HG02678 (cell line): ENCODE data around the gene TBC1D1.
A peak's percentile ranks its signal among the peaks of the same experiment; 100 is the strongest.

Experiments
- ATAC-seq: cut with Tn5 transposase; IDR thresholded peaks from one replicate; pipeline ENCODE4 v1.9.1; 2021; ENCODE audit warnings: mild to moderate bottlenecking, moderate library complexity; ENCODE audit not compliant: unreplicated experiment

TBC1D1 gene

DNA sequence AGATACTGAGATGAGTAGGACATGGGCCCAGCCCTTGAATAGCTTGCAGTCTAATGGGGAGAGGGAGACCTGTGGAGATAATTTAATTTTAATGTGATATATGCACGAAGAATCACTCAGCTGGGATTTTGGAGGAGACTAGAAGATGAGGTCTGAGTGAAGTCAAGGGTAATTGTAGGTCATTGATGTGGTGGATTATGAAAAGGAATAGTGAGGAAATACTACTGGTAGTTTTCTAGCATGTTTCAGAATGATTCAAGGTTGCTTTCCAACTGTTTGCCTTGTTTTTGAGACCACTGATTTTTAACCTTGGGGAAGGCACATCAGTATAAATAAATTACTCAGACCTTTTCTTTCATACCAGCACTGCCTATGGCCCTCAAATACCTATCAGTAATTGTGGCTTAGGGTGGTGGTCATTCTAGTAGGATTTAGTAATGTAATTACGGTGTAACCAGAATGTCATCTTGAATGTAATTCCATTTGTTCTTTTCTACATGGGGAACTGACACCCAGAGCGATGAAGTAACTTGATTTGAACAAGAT, 94.9 kb downstream of the TBC1D1 start:
- no peak for ATAC-seq

DNA sequence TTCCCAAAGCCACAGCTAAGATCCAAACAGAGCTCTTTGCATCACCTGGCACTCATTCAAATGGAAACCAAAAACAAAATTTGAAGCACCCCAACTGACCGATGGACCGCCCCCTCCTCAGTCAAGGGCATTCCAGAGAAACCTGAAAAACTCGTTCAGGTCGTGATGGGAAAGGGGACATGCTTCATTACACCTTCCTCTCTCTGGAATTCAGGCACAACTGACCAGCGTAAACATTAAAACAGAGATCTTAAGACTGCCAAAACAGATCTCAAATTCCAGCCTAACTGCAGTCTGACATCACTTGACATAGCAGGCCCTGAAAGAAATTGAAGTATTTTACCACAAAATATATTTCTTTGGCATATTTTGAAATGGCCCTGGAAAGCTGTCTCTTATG, 97.8 kb downstream of the TBC1D1 start:
- no peak for ATAC-seq

DNA sequence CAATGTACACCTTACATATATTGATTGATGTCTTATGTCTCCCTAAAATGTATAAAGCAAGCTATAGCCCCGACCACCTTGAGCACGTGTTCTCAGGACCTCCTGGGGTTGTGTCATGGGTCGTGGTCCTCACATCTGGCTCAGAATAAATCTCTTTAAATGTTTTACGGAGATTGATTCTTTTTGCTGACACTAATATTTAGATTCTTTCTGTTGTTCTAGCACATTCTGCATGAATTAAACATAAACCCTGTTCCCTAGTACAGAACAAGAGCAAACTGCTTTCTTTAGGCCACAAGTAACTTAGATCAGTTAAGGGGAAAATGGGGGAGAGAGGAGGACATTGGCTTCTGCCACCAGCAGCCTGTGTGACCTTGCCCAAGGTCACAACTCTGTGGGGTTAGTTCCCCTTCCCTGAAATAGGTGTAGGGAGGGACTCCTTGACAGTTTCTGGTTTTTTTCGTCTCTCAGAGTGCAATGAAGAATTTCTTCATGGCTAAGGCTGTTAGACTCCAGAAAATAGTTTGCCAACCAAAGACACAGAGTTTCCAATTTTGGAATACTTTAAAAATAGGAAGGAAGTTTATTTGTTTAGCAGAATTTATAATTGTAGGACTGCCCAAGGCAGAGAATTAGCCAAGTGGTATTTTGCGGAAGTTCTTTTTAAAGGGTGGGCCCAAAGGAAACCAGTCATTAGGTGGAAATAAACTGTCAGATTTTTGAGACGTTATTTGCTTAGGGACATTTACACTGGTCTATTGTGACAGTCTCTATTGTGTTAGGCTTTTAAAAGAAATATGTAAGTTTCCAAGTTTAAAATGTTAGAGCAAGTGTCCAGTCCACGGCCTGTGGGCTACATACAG, 98.7 kb downstream of the TBC1D1 start:
- no peak for ATAC-seq

DNA sequence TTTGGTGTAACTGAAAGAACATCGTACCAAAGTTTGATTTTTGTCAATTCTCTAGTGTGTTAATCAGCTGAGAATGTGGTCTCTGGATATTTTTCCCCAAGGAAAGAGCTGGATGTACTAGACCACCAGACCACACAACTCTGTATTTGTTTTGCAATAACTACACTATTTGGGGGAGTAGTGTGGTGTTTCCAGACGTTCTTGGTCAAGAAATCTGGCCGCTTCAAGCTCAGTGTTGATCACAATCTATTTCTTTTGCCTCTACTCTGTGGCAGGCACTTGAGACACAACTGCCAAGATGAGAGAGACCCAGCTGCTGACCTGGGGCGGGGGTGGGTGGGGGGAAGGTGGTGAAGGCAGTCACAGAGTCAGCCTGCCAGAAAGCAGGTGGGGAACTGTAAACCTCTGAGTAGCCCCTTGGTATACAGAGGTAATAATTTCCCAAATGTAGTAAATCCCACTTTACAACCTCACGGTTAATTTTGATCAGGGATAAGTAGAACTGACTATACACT, 99.9 kb downstream of the TBC1D1 start:
- no peak for ATAC-seq

DNA sequence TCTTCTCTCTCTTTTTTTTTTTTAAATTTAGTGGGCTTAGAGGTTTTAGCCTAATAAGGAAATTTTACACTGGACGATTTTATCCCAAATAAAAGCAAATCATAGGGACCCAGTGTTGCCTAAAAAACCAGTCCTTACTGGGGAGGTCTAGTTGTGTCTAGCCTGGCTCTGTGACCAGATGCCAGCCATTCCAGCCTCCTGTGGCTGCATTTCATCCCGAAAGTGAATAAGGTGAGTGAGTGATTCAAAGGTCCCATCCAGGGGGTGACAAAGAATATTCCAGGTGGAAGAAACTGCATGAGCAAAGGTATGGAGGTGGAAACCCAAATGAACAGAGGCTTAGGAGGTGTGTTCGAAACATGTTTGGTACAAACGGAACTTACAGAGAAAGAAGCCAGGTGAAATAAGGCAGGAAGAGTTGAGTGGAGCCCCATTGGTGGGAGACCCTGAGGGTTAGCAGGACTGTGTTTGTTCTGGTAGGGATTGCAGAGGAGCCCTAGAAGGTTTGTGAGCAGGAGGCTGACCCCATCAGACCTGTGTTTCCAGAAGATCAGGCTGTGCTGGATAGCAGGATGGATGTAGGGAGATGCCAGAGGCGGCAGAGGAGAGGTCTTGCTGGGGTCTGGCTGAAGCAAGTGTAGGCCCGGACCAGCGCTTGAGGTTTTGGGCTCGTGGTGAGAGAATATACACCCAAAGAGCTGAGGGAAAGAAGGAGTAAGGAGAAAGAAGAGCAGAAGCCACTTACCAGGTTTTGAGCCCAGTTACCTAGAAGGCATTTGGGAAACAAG, 100.9 kb downstream of the TBC1D1 start:
- ATAC-seq = no peak

DNA sequence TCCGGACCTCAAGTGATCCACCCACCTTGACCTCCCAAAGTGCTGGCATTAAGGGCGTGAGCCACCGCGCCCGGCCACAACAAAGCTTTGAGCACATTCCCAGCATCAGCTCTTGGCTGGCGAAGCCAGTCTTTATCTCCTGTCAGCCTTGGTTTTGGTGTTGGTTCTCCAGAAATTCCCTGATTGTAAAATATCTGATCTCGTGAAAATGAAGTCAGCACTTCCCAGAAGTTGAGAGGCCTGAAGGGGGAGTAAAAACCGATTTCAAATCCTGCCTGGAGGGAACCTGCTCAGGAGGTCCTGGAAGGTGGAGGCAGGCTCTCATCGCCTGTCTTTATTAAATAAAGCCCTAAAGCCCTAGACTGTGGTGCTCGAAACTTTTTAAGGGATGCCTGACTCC, 102.9 kb downstream of the TBC1D1 start:
- no peak for ATAC-seq

DNA sequence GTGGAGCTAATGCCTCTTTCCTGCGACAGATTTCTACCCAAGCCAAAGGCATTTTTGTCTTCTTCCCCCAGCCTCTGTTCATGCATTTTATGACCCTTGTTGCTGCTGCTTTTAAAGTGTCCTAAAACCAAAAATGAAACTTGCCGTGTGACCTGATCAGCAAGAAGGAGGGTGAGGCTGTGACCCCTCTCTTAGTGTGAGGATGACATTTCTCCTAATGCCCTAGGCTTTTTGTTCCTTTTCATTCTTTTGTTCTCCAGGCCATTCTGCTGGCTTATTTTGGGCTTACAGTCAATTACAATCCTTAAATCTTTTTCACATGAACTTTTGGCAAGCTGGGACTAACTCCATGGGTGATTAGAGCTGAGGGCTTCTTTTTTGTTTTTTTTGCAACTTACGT, 103.7 kb downstream of the TBC1D1 start:
- peak; percentile 84 for ATAC-seq

DNA sequence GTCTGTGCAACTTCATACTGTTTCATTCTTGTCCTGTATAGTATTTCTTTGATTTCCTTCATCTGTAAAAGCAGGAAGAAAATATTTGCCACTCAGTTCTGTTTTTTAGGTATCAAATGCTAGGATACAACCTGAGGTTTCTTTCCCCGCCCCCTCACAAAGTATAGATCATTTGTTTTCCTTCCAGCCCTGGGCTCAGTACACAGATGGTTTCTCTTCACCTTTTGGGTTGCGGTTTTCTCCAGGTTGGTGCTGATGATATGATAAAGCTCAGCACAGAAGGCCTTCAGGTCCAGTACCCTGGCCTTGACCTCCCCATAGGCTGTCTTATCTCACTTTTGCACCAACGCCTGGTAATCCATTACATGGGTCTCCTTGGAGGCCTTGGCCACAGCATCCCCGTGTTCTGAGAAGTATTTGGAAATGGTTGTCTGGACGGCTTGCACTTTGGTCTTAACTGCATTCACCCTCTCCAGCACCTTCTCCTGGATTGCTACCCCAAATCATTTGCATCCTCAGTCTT, 104.5 kb downstream of the TBC1D1 start:
- no peak for ATAC-seq

DNA sequence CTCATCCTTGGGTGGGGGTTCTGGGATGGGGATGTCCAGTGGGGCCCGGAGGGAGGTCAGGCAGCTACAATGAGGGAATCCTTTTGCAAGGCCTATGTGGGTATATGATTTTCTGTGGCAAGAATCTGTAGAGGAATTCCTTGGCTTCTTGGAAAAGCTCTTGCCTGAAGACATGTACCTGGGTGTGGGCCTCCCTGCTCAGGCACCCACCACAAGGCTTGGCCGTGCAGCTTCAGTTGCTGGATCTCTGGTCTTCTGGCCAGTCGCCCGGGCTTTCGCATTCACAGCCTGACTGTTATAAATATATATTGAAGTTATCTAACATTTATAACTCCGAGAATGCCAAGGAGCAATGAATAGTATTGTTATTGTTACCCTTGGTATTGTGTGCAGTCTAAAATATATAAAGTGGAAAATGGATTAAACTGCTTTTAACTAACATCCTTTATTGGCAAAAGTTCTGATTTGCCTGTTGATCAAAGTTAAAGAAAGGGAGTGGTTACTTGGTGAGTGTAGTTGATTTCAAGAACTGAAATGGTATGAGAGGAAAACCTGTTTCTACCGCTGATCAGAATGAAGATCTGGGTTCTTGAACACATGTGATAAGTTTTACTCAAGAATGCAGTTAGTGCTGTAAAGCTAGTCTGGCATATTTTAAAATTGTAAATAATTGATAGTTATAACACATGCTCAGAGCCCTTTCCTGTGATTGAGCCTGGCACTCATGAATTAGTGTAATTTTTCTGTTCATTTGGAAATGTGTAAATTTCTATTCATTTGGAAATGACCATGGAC, 105.3 kb downstream of the TBC1D1 start:
- no peak for ATAC-seq

DNA sequence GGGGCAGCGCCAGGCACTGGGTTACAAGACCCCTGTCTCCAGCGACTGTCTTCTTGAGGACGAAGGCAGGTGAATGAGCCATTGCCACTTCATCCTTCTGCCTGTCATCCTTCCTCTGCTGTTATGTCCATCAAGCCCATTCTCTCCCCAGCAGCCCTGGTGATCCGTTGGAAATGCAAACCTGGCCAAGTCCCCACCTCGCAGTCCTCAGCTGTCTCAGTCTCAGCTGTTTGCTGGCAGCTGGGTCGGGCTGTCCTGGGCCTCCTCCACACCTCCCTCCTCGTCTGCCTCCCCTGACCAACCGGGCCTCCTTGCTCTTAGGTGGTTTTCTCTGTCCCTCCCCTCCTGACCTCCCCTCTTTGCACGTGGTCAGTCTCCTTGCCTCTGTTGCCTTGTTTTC, 107.3 kb downstream of the TBC1D1 start:
- ATAC-seq = no peak

DNA sequence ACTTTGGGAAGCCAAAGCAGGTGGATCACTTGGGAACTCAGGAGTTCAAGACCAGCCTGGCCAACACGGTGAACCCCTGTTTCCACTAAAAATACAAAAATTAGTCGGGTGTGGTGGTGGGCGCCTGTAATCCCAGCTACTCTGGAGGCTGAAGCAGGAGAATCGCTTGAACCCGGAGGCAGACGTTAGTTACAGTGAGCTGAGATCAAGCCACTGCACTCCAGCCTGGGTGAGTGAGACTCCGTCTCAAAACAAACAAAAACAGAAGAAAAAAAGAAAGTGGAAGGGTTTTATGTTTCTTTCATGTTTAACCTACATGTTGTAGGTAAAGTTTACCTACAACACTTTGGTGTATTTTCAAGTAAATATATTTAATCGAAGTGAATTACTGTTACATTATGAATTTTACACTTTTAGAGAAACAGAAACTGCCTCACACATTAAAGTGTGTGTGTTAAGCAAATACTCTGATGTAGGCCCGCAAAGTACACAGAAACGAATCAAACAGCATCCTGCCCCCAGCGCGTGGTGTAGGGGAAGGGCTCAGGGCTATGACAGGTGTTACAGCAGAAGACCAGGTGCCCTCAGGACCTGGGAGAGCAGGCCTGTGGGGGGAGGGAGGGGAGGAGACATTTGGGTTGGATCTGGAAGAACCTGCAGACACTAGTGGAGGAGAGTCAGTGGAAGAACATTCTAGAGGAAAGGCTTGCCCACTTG, 108.3 kb downstream of the TBC1D1 start:
- ATAC-seq = no peak

DNA sequence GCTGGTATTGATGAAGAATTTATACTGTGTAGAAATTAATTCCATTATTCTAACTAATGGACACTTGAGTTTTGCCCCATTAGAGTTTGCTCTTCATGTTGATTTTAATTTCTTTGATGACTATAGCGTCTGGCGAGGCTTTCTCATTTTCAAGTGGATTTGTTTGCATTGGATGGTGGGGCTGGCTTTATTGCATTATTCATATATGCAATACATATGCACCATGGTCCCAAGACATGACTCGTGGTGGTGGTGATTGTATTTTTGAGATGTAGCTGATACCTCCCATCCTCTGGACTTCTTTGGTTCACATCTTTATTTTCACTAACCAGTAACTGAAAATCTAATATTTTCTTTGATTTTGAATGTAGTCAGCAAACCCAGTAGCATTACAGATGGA, 109.1 kb downstream of the TBC1D1 start:
- no peak for ATAC-seq

DNA sequence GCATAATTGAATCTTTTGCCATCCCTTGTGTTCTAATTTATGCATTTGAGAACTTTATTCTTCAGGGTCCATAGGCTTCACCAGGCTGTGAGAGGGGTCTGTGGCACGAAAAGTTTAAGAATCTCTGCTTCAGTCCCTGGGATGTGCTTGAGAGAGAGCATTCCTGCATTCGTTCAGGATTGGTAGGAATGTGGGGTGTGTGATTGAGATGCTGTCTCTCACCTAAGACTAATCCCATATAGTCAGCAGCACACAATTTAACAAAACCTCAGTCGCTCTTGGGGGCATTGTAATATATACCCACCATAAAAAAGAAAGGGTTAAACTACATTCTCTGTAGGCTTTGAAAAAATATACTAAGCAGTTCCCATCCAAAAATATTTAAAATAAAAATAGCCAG, 111.0 kb downstream of the TBC1D1 start:
- no peak for ATAC-seq

DNA sequence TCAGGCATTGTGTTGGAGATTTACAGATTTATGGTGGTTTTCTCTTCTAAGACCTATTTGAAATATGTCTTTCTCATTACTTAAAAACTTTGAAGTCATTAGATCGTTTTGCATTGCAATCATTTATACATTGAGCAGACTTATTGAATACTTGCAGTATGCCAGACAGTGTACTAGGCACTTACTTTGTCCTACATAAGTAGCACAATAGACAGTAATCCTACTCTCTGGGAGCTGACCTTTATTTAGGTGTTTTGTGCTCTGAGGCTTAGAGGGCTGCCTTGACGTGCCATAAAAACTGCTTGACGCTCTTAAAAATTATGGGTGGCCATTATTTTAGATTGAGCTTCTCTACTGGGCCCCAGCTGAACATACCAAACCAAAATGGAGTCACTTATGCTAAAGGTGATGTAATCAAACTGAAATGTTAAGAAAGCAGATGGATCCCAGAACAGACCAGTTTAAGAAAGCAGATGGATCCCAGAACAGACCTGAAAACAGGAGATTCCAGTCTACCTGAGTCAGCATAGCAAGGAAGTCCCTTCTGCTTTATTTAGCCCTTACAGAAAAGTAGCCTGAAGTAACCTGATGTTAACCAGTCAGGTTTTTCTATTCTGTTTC, 111.7 kb downstream of the TBC1D1 start:
- ATAC-seq = no peak

DNA sequence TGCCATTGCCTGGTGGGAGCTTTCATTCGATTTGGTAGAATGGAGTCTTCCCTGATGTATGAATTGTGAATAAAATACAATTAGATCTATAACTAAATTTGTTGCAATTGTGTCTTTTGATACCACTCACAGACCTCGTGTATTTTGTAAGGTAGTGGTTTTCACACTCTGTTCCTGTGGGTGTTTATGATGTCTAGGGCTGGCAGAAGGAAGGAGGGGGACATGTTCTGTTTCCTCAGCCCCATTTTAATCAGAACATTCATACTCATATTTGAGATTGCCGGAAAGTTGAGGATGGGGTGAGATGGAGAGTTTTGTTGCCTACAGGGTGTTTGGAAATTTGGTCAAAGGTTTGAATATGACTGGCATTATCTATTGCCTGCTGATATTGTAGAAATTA, 112.2 kb downstream of the TBC1D1 start:
- ATAC-seq = no peak

DNA sequence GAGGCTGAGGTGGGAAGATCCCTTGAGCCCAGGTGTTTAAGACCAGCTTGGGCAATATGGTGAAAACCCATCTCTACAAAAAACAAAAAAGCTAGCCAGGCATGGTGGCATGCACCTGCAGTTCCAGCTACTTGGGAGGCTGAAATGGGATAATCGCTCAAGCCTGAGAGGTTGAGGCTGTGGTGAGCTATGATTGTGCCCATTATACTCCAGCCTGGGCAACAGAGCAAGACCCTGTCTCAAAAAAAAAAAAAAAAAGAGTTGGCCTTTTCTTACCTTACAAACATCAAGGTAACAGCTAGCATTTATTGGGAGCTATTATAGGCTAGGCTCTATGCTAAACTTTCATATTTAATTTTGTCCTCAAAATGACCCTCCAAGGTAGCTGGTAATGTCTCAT, 112.7 kb downstream of the TBC1D1 start:
- ATAC-seq = no peak

DNA sequence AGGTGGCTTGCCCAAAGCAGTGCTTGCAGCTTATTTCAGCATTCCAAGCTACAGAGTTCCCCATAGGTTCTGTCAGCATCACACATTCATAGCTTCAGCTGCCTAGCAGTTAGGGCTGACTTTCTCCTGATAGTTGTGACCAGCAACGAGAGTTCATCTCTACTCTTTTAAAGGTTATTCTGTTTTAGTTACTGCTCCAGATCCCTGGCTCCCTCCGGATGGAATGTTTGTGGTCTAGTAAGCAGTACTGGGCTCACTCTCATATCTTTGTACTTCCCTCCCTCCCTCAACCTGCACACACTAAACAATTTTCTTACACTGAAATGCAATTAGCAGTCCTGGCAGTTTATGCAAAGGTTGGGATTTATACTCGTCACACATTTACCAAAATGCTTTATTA, 113.2 kb downstream of the TBC1D1 start:
- ATAC-seq = no peak

DNA sequence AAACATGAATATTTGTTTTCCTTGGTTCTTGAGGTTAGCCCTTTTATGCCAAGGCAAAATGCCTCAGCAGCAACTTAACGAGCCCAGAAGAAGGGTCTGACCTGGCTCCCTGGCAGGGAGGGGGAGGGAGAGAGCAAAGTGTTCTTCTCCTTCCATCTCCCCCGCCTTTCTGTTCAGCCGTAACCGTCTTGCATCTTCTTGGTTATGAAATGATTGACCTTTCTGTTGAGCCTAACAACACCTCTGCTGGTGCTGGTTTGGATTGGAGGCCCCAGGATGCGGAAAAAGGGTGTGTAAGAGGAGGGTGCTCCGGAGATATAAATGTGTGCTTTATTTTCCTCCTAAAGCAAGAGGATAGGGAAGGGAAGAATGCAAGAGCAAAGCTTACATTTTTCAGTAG, 114.0 kb downstream of the TBC1D1 start:
- no peak for ATAC-seq

DNA sequence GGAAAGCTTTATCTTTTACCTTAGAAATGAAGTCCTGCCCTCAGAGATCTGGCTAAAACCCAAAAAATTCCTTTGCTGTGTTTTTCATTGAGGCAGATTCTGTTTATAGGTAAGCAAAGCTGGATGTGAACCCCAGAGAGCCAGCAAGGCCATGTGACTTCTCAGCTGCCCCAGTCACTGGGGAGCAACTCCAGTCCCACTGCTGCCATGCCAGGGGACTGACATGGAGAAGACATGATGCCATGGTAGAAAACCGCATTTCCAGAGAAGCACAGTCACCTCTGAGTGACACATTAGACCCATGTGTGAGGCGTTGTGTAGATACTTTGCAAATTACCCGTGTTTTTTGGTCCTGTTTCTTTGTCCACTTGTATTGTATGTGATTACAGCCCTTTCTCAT, 114.8 kb downstream of the TBC1D1 start:
- ATAC-seq = no peak

DNA sequence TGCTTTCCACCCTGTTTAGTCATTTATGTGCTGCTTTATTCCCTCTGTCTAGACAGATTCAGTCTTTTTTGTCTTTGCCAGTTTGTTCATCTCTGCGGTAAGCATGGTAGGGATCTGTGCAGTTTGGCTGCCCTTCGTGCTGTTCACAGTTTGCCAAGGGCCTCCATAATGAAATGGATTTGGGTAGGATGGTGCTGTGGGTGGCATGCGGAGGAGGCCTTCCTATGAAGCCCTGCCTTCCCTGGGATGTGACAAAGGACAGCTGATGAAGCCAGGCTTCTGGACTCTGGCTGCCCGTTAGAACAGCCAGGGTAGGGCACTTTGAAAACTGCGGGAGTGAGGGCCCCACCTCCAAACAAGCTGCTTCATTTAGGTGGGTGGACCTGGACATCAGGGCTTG, 116.8 kb downstream of the TBC1D1 start:
- ATAC-seq = no peak
